Measurements from ENCODE around the gene OSBPL10. TPM values are rescaled to one million over a fixed set of nuclear protein-coding genes. Genes with fewer than 3 reads are reported as not detected.
A peak's percentile ranks its signal among the peaks of the same experiment; 100 is the strongest.

Gene OSBPL10
- total and polyA plus RNA-seq, 2 of the 4 experiments (the other 2 are of a cell fraction) = 9.5 to 10.1 TPM

DNA sequence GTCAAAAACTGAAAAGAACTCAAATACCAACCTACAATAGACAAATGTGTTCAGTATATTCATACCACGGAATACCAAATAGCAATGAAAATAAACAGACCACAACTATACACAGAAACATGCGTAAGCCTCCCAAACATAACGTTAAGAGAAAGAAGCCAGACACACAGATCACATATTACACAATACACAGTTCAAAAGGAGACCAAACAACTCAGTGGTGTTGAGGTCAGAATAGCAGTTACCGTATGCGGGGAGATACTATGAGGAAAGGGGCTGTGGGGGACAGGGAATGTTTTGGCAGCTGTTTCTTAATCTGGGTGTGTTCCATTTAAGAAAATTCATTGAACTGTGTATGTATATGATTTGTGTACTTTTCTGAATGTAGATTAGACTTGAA is 6.6 kb downstream of the OSBPL10 start:
- Histone ChIP-seq H2AFZ (replicated peaks; ENCODE audit: low read length, poor library complexity) (no peak overlapping the region), H2AK9ac (replicated peaks; ENCODE audit: low read depth, low read length, poor library complexity) (no peak overlapping the region), H3K4ac (ENCODE audit: low read depth, low read length) (no peak overlapping the region), H3K4me1 (ENCODE audit: control insufficient read depth, insufficient read depth, low read length) (peaks cover 3% of the 10 kb centered on the region), H3K27ac (ENCODE audit: insufficient read depth, low read length) (no peak overlapping the region), H3K9me3 (ENCODE audit: control insufficient read depth, insufficient read depth, low read length) (no peaks in the 10 kb centered on the region), H3K14ac (replicated peaks; ENCODE audit: low read depth, low read length) (no peak overlapping the region), H3K9me1 (ENCODE audit: insufficient read depth, low read length) (peaks cover 3% of the 10 kb centered on the region), H4K8ac (ENCODE audit: low read depth in 2 of 2, low read length in 2 of 2) (peak overlapping the region in 1 of 2 experiments; percentile 60; a peak in 1 of 4 replicates), H2BK20ac (ENCODE audit: low read depth, low read length) (peak overlapping the region; percentile 35), H3K4me3 (ENCODE audit: insufficient read depth, low read depth, low read length) (no peak overlapping the region), H3K56ac (ENCODE audit: extremely low read depth, insufficient read depth, low read length) (no peak overlapping the region), H2BK15ac (ENCODE audit: low read depth, low read length) (no peak overlapping the region), H3K18ac (ENCODE audit: low read depth, low read length) (no peak overlapping the region; the same call in 1 of the 2 replicates), H3K23ac (ENCODE audit: low read depth, low read length) (no peak overlapping the region), H3K4me2 (ENCODE audit: low read depth, low read length) (peak overlapping the region; percentile 57; the same call in 1 of the 2 replicates), H2AK5ac (ENCODE audit: low read depth, low read length) (no peak overlapping the region), H2BK120ac (ENCODE audit: low read depth, low read length) (no peak overlapping the region), H3K79me1 (ENCODE audit: low read depth in 1 of 2, low read length in 2 of 2) (peaks cover 15 to 39% of the 10 kb centered on the region in 2 experiments; a peak in 3 of 4 replicates), H3K9ac (ENCODE audit: low read depth, low read length) (no peak overlapping the region), H4K91ac (ENCODE audit: insufficient read depth, low read depth, low read length) (no peak overlapping the region), H4K20me1 (ENCODE audit: insufficient read depth, low read length) (peaks cover 4% of the 10 kb centered on the region; the same call in 1 of the 2 replicates), H2BK5ac (ENCODE audit: low read depth, low read length, poor library complexity, severe bottlenecking) (peak overlapping the region; percentile 60), H3K36me3 (ENCODE audit: control insufficient read depth, insufficient read depth, low read length) (no peaks in the 10 kb centered on the region), H4K5ac (ENCODE audit: low read depth, low read length) (no peak overlapping the region), H3K27me3 (ENCODE audit: control insufficient read depth, insufficient read depth, low read length) (no peaks in the 10 kb centered on the region)
- in situ Hi-C loops (cut with MboI; ENCODE audit: low sequenced_read_pairs) = no loop called here
- DNase-seq (peak; percentile 96), ATAC-seq (ENCODE audit: low read depth) (peak; percentile 93)
- intact Hi-C loops (cut with micrococcal nuclease) = no loop called here
- 20% methylated on average over 2 of the region's 5 CpGs; no CpG with 5 or more reads in 1 of the 2 experiments for WGBS, 2 experiments (ENCODE audit: extremely low coverage in 2 of 2, insufficient read length in 1 of 2)
- CTCF ChIA-PET = no interaction called here
- POLR2A ChIA-PET (ENCODE audit: unreplicated experiment) = no interaction called here
- TF ChIP-seq FOS (IDR thresholded peaks at IDR 0.05; ENCODE audit: low read depth, low read length) (peak; percentile 65; the same call in 1 of the 2 replicates), BHLHE40 (IDR thresholded peaks at IDR 0.05; ENCODE audit: low read depth, low read length) (peak; percentile 69), RAD21 (IDR thresholded peaks at IDR 0.05; ENCODE audit: low read length) (no peak), POLR2A (IDR thresholded peaks at IDR 0.05; ENCODE audit: low read depth, low read length) (no peak), SMC3 (IDR thresholded peaks at IDR 0.05; ENCODE audit: low read depth, low read length) (no peak), MXI1 (IDR thresholded peaks at IDR 0.05; ENCODE audit: borderline replicate concordance, low read depth, low read length) (no peak), RCOR1 (IDR thresholded peaks at IDR 0.05; ENCODE audit: insufficient replicate concordance, low read length) (peak; percentile 51), CHD1 (IDR thresholded peaks at IDR 0.05; ENCODE audit: low read depth, low read length) (no peak), ELK1 (IDR thresholded peaks at IDR 0.05; ENCODE audit: borderline replicate concordance, low read depth, low read length) (no peak), CEBPB (IDR thresholded peaks at IDR 0.05; ENCODE audit: low read depth, low read length) (peak; percentile 99), RFX5 (IDR thresholded peaks at IDR 0.05; ENCODE audit: low read depth, low read length) (no peak), CTCF (conservative IDR thresholded peaks at IDR 0.05; ENCODE audit: low read depth, low read length) (no peak), MAFK (IDR thresholded peaks at IDR 0.05; ENCODE audit: low read depth, low read length) (no peak), MAZ (IDR thresholded peaks at IDR 0.05; ENCODE audit: borderline replicate concordance, low read depth, low read length) (peak; percentile 70; the same call in 1 of the 2 replicates), NFE2L2 (IDR thresholded peaks at IDR 0.05; ENCODE audit: low read depth, low read length) (no peak)
- TF ChIP-seq, protein P1, sequence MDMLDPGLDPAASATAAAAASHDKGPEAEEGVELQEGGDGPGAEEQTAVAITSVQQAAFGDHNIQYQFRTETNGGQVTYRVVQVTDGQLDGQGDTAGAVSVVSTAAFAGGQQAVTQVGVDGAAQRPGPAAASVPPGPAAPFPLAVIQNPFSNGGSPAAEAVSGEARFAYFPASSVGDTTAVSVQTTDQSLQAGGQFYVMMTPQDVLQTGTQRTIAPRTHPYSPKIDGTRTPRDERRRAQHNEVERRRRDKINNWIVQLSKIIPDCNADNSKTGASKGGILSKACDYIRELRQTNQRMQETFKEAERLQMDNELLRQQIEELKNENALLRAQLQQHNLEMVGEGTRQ (IDR thresholded peaks at IDR 0.05; ENCODE audit: low read depth, low read length) = no peak
- dilution Hi-C loops (cut with HindIII; ENCODE audit: low sequenced_read_pairs, unreplicated experiment) = no loop called here
- BruUV-seq (replicated peaks) = no TSS peak
